NCI-H1092 treated with DMSO at 0.1 percent for 48 hours (cell line): Measurements from ENCODE around the gene PLEK.
"Not testable (repeated sequence)": the region's sequence is repeated elsewhere in the genome, so short reads cannot be mapped to it uniquely, and the experiment has no call there.

Source experiments
- DNase-seq: peaks from one replicate; lab custom pipeline; 2025; lab: John Stamatoyannopoulos, UW

PLEK gene

DNA sequence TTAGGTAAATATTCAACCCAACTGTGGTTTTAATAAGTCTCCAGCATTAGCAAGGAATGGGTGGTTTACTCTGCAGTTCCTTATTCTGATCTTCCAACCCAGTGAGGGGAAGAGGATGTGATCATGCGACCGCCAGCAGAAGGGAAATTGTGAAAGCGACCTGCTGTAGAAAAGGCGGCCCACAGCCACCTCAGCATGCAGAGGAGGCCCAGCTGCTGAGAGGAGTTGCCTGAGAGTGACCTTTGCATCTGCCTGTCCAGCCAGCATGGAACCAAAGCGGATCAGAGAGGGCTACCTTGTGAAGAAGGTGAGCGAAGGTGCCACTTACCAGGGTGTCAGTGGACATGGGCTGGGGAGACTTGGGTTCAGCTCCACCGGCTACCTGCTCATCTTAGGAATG, at the start of gene PLEK:
TSS of gene PLEK (plus strand) at position 196 of the 400 bp plus-strand sequence. CDS start at position 266, 70 bp downstream.
- DNase-seq: no peak

DNA sequence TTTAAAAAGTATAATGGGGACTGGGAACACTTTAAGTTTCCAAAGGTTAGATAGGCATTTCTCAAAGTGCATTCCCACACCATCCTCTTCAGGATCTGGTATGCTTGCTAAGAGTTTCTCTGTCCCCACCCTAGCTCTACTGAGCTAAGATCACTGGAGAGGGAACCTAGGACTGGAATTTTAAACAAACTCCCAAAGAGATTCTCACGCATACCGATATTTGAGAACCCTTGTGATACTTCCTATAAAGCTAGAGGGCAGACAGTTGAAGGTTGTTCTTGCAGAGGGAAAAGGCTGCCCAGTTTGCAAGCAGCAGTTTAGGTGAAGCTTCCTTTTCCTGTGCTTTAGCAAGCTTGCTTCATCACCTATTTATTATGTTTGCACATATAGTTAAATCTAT, 49.0 kb upstream of the PLEK start:
- no peak for DNase-seq

GRCh38 chr2:68317971-68318913, 46.8 kb upstream of the PLEK start:
- DNase-seq: no peak

GRCh38 chr2:68318914-68319397, 46.1 kb upstream of the PLEK start:
- no peak for DNase-seq

DNA sequence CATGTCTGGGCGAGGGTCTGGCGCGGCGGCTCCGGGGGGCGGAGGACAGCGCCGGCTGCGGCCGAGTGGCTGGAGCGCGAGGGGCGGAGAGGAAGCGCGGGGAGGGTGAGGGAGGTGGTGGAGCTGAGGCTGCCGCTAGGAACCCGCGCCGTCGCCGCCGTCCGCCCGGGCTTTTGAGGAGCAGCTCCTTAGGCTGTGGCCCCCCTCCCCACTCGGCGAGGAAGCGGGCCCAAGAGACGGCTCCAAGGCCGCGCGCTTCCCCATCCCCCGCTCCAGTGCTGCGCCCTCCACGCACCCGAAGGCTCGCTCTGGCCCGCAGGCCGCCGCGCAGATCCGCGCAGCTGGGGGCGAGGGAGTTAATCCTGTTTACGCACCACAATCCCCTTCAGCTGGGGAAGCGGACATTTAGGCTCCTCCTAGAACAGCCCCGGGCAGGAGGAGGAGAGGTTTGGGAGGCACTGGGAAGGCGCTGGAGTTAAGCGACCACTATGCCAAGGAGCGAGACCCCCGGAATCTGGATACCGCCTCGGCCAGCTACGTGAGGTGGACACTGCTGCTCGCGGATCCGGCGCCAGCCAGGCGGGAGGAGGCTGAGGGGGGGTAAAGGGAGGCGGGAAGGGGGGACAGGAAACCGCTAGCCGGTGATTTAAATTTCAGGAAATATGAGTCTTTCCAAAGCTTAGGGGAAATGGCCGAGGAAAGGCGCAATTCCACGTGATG, 45.5 kb upstream of the PLEK start, which contains the start of gene CNRIP1:
TSS of gene CNRIP1 (minus strand) at position 552 of the 720 bp plus-strand sequence. CDS start at position 3, 549 bp downstream.
- DNase-seq: peak; percentile 68

GRCh38 chr2:68320118-68320641, 44.9 kb upstream of the PLEK start:
- peak; percentile 66 for DNase-seq

DNA sequence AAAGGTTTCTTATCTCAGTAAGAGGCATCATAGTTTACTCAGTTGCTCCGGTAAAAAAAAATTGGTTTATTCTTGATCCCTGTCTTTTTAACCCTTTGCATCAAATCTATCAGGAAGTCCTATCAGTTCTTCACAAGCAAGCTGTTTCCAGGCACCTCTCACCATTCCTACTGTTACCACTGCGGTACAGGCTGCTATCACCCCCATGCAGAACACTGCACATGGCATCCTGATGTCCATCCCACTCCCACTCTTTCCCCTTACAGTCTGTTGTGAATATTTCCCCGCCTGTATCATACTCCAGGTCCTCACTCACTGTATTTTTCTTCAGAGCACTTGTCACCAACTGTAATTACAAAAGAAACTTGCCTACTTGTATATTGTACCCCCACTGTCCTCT, 40.0 kb upstream of the PLEK start:
- no peak for DNase-seq

DNA sequence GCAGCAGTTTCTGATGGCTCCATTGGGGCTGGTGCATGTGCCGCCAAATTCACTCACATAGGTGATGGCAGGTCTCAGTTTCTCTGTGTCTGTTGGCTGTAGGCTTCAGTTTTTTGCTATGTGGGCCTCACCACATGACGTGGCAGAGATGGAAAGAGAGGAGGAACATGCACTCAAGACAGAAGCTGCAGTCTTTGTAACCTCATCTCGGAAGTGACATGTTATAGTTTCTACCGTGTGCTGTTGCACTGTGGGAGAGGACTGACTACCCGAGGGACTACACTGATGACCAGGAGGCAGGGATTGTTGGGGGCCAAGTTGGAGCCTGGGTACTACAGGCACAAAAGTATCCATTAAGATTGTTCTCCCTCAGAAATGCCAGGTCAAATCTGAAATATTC, 36.2 kb upstream of the PLEK start:
- no peak for DNase-seq

DNA sequence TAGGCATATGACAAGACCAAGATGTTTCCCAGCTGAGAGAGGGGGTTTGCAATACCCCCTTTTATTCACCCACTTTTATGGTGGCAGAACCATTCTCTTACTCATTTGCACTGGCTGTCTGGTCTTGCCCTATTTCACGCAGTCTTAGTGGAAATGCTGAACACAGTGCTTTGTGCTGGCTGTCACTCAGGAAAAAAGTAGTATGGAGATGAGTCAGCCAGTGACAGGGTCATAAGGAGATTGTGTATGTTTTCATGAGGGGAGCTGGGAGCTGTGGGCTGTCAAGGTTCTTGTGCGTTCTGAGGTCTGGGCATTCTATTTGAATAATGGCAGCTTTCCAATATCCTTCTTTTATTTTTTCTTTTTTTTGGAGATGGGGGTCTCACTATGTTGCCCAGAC, 34.4 kb upstream of the PLEK start:
- DNase-seq: no peak

DNA sequence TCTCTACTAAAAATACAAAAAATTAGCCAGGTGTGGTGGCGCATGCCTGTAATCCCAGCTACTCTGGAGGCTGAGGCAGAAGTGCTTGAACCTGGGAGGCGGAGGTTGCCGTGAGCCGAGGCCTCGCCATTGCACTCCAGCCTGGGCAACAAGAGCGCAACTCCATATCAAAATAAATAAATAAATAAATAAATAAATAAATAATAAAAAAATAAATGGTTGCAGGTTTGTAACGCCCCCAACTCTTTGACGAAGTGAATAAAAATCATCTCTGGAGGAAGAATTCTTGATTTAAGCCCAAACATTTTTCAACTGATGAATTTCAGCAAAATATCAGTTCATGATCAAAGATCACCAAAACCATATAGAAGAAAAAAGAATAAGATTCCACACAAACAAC, 32.1 kb upstream of the PLEK start:
- no peak for DNase-seq

DNA sequence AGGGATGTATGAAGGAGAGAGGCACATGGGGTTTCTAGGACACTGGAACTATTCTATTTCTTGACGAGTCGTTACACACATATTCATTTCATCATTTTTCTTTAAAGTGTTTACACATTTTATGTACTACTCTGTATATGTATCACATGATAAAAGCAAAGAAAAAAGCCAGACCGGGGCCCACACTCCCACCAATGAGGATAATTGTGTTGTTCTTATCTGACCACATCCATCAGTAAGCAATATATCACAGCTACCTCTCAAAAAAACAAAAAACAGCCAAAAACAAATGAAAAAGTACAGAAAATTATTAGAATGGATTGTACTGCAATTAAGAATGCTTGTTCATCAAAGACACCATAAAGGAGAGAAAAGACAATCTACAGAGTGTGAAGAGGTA, 31.2 kb upstream of the PLEK start:
- no peak for DNase-seq

DNA sequence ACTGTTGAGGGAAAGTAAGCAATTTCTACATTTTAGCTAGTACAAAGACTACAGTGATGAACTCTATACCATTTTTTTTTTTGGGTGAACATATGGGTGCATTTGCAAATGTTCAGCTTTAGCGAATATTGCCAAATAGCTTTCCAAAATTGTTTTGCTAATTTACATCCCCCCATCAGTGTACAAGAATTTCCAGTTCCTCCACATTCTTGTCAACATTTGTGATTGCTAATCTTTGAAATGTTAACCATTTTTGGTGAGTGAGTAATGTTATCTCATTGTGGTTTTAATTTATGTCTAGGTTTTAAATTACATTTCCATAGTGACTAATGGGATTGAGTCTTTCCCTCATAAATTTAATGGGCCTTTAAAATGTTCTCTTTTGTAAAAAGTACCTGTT, 28.9 kb upstream of the PLEK start:
- DNase-seq: no peak

DNA sequence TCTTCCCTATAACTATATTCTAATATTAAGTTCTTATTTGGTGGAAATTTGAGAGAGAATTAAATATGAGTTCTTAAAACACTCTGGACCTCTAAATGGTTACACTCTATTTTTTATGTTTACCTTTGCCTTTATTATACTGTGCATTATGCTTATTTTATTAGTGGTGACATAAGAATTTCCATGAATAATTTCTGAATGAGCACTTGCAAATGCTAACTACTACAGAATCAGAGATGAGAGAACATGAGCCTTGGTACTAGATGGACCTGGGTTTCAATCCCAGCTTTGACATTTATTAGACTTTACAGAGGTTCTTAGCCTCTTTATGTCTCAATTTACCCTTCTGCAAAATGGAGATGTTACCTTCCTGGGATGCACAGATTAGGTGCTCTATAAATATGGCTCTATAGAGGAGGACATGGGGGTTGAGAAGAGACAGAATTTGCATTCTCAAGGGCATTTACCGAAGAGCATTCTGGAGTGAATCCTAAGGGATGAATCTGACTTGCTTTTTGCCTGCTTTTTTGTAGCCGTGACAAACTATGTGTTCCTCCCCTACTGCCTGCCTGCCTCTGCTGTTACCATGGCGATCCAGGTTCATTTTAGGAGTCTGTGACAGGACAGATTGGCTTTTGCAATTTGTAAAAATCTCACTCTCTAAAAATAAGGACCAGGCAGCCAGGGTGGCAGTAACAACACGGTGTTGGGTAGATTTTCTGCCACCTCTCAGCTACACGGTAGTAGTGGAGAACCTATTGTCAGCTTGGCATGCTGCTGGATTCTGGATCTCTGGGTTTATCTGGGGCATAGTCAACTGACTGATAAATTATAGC, 24.6 kb upstream of the PLEK start:
- no peak for DNase-seq

DNA sequence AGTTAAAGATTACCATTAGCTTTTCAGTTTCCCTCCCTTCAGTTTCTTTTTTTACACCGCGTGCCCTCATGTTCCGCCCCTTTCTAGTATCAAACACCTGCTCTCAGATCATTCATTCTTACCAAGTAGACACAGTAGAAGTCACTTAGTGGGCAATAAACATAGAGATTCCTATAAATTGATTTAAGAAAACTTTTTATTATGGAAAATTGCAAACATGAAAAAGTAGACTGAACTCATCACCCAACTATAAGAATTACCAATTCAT, 24.1 kb upstream of the PLEK start:
- no peak for DNase-seq

- no peak for DNase-seq
Observed at GRCh38 chr2:68341583-68341982, 23.5 kb upstream of the PLEK start.

GRCh38 chr2:68342470-68342869, 22.6 kb upstream of the PLEK start:
- DNase-seq: no peak

DNA sequence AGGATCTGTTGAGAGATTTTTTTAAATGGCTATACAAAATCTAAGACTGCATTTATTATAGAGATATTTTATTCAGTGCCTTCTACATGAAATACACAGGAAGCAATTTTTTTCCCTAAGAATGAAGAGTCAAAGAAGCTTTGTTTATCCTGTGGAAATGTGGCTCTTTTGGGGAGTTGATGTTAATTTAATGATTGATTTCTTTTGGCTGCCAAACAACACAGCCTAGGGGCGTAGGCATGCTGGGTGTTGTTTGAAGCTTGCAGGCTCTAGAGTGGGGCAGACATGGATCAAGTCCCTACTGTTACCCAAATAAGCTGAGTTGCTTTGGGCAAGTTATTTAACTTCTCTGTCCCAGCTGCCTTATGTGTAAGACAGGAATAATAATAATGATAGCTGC, 21.1 kb upstream of the PLEK start:
- no peak for DNase-seq

GRCh38 chr2:68345129-68345875, 19.8 kb upstream of the PLEK start:
- DNase-seq: no peak

GRCh38 chr2:68349091-68349490, 16.0 kb upstream of the PLEK start:
- not testable (repeated sequence) for DNase-seq

GRCh38 chr2:68351997-68352396, 13.1 kb upstream of the PLEK start:
- no peak for DNase-seq

DNA sequence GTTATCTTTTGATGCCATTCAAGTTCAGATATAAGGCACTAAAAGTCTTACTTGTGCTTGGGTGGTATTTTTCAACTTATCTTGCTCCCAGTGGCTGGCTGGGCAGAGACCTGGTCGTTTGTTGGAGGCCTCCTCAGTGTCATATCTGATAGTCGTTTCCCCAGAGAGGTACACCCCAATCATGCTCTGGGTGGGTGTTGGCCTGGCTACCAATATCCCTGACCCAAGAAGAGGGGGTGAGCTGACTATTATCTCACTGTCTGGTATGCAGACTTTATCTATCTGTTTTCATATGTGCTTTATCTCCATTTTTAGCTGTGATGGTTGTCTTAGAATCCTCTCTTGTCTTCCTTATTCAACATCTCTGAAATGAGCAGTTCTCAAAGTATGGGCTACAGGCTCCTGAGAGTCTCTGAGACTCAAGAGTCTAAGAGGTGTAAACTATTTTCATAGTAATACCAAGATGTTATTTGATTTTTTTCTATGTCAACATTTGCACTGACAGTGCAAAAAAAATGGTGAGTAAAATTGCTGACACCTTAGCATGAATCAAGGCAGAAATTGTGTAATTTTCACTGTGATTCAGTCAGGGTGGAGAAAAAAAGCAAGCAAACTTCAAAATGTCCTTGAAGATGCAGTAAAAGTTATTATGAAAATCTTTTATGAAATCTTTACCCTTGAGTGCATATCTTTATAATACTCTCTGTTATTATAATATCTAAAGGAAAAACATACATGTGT, 12.3 kb upstream of the PLEK start:
- DNase-seq: no peak
